Uterus (tissue), 4 donors: ENCODE results near the gene ZBP1. TPM values are rescaled to one million over a fixed set of nuclear protein-coding genes. Genes with fewer than 3 reads are reported as not detected.

ENCODE experiments used
- DNase-seq, 2 donors: peaks; one replicate each; pipeline ENCODE4 v3.0.0-alpha.2; 2019 to 2020
- H3K27ac ChIP-seq, 2 donors: fragments of 200-600 bp; sonication (generic); 1 replicate in 1 of 2; 2 replicates in 1 of 2; pipeline ENCODE4 v1.5.1; 2016 to 2018
- H3K27me3 ChIP-seq, 2 donors: fragments of 200-600 bp; sonication (generic); one replicate each; pipeline ENCODE4 v1.5.1; 2018 to 2019; ENCODE audit warnings: control low read depth in 1 of 2
- H3K36me3 ChIP-seq, 2 donors: fragments of 200-600 bp; sonication (generic); one replicate each; pipeline ENCODE4 v1.5.1; 2019; ENCODE audit warnings: control low read depth in 1 of 2
- H3K4me1 ChIP-seq, 2 donors: fragments of 200-600 bp; sonication (generic); one replicate each; pipeline ENCODE4 v1.5.1; 2018 to 2019; ENCODE audit warnings: control low read depth in 1 of 2
- H3K4me3 ChIP-seq, 2 donors: fragments of 200-600 bp; sonication (generic); 1 replicate in 1 of 2; 2 replicates in 1 of 2; pipeline ENCODE4 v1.5.1; 2018 to 2019; ENCODE audit warnings: mild to moderate bottlenecking in 1 of 2
- H3K9me3 ChIP-seq, 2 donors: fragments of 200-600 bp; sonication (generic); one replicate each; pipeline ENCODE4 v1.5.1; 2019; ENCODE audit warnings: control low read depth in 1 of 2
- POLR2A ChIP-seq, 2 donors: fragments of 450-650 bp; IDR thresholded peaks; one replicate each; pipeline ENCODE4 v1.6.1; 2016; ENCODE audit warnings: antibody characterized with exemption in 2 of 2, mild to moderate bottlenecking in 1 of 2, moderate library complexity in 1 of 2
- intact Hi-C: fragments of 100-400 bp; cut with DNase I; formaldehyde crosslinking; loops from one replicate; pipeline ENCODE4 v1.15.1; 2023; ENCODE audit warnings: low total_unique reads
- total RNA-seq, 4 donors: library from RNA; depleted of rRNA in 3 of 4; stranded (reverse); fragments of >200 nt in 3 of 4; gene quantifications; one replicate each; pipeline versions ENCODE4 v1.1.0 to v1.2.4, GENCODE V29; 2014 to 2023
- TF ChIP-seq, protein P1 (sequence below), 4 experiments: fragments of 200-600 bp in 2 of 4; fragments of 450-650 bp in 2 of 4; sonication (generic) in 2 of 4; IDR thresholded peaks; one replicate each; pipeline ENCODE4 v1.5.1; 2016 to 2019; ENCODE audit warnings: antibody characterized with exemption in 4 of 4, mild to moderate bottlenecking in 2 of 4, moderate library complexity in 1 of 4
- donor health status: DM: yes; HTN: yes; CAD: no.

ZBP1 gene
- total RNA-seq, 4 donors from 2014 or later = 0.46 TPM; not detected in 3

DNA sequence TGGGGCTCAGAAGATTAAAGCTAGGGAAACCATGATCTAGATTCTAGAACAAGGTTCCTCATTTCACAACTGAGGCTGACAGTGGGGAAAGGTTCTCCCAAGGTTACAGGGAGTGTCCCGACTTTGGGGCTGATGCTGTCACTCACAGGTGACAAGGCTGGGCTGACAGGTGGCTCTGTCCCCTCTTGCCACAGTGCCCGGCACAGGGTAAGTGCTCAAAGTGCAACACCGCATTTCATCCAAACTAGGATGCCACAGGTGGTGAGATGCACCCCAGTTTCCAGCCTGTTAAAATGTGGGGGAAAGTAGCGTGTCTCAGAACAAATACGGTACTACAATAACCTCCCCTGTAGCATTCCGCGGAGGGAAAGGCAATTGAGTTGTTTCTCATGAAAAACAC is 7.8 kb downstream of the ZBP1 start:
- intact Hi-C loops = no loop called here
- DNase-seq = no peak
- Histone ChIP-seq H3K9me3 (no peaks in the 10 kb centered on the region), H3K27me3 (no peaks in the 10 kb centered on the region), H3K4me1 (no peaks in the 10 kb centered on the region), H3K4me3 (no peak overlapping the region), H3K36me3 (no peaks in the 10 kb centered on the region), H3K27ac (no peak overlapping the region)
- TF ChIP-seq POLR2A (IDR thresholded peaks at IDR 0.05) = no peak
- TF ChIP-seq, protein P1, sequence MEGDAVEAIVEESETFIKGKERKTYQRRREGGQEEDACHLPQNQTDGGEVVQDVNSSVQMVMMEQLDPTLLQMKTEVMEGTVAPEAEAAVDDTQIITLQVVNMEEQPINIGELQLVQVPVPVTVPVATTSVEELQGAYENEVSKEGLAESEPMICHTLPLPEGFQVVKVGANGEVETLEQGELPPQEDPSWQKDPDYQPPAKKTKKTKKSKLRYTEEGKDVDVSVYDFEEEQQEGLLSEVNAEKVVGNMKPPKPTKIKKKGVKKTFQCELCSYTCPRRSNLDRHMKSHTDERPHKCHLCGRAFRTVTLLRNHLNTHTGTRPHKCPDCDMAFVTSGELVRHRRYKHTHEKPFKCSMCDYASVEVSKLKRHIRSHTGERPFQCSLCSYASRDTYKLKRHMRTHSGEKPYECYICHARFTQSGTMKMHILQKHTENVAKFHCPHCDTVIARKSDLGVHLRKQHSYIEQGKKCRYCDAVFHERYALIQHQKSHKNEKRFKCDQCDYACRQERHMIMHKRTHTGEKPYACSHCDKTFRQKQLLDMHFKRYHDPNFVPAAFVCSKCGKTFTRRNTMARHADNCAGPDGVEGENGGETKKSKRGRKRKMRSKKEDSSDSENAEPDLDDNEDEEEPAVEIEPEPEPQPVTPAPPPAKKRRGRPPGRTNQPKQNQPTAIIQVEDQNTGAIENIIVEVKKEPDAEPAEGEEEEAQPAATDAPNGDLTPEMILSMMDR (IDR thresholded peaks at IDR 0.05) = no peak

DNA sequence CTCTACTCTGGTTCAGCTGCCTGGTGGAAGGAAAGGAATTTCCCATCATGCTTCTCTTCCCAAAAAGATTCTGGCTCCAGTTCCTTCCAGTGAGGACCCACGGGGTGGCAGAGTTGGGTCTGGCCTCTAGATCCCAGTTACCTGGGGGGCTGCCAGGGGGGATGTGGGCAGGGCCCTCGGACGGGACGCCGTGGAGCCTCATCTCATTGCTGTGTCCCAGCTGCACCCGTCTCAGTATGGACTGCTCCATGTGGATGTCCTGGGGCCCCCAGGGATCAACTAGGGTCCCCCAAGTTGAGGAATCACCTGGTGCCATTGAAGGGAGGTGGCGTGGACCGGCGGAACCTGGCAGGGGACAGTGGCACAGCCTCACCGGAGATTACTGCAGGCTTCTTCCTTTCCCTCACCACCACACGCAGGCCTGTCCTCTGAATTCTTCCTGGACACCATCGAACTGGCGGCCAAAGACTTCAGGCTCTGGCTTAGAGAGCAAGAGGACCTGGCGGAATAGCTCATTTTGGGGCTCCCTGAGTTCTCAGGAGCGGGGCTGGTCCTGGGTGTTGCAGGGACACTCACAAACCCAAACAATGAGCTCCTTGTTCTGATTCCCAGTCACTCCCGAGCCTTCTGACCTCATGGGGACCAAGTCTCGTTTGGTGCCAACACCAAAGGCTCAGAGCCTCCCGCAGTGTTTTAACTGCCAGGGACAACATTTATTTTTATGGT is 8.5 kb downstream of the ZBP1 start:
- no peak for DNase-seq
- no peaks in the 10 kb centered on the region for H3K9me3 ChIP-seq
- no peak overlapping the region for H3K4me3 ChIP-seq
- TF ChIP-seq, protein P1 (IDR thresholded peaks at IDR 0.05) = no peak
- no peak for TF ChIP-seq POLR2A (IDR thresholded peaks at IDR 0.05)
- no peaks in the 10 kb centered on the region for H3K36me3 ChIP-seq
- no peaks in the 10 kb centered on the region for H3K4me1 ChIP-seq
- no peak overlapping the region for H3K27ac ChIP-seq
- no peaks in the 10 kb centered on the region for H3K27me3 ChIP-seq
- intact Hi-C loops = no loop called here

GRCh38 chr20:57610261-57610952 is 9.8 kb downstream of the ZBP1 start:
- Histone ChIP-seq H3K4me3 (no peak overlapping the region), H3K27ac (no peak overlapping the region), H3K36me3 (no peaks in the 10 kb centered on the region), H3K4me1 (no peaks in the 10 kb centered on the region), H3K9me3 (no peaks in the 10 kb centered on the region), H3K27me3 (no peaks in the 10 kb centered on the region)
- no peak for DNase-seq
- TF ChIP-seq POLR2A (IDR thresholded peaks at IDR 0.05) = no peak
- TF ChIP-seq, protein P1 (IDR thresholded peaks at IDR 0.05) = no peak
- intact Hi-C loops = no loop called here

- Histone ChIP-seq H3K4me1 (no peaks in the 10 kb centered on the region), H3K4me3 (no peak overlapping the region), H3K9me3 (no peaks in the 10 kb centered on the region), H3K27me3 (no peaks in the 10 kb centered on the region), H3K27ac (no peak overlapping the region), H3K36me3 (no peaks in the 10 kb centered on the region)
- intact Hi-C loops = no loop called here
- no peak for DNase-seq
- TF ChIP-seq POLR2A (IDR thresholded peaks at IDR 0.05) = no peak
- TF ChIP-seq, protein P1 (IDR thresholded peaks at IDR 0.05) = no peak
Measured at GRCh38 chr20:57609842-57610167, 10.4 kb downstream of the ZBP1 start.

- no peak overlapping the region for H3K4me3 ChIP-seq
- no peak for DNase-seq
- TF ChIP-seq POLR2A (IDR thresholded peaks at IDR 0.05) = no peak
- TF ChIP-seq, protein P1 (IDR thresholded peaks at IDR 0.05) = no peak
- no peak overlapping the region for H3K27ac ChIP-seq
- H3K4me1 ChIP-seq = no peaks in the 10 kb centered on the region
- intact Hi-C loops = no loop called here
- H3K36me3 ChIP-seq = no peaks in the 10 kb centered on the region
- no peaks in the 10 kb centered on the region for H3K27me3 ChIP-seq
- no peaks in the 10 kb centered on the region for H3K9me3 ChIP-seq
Measured at GRCh38 chr20:57609086-57609841, 11.0 kb downstream of the ZBP1 start.
